Fibroblast of the aortic adventitia (primary cell): ENCODE measurements around the gene NMNAT2. TPM values are rescaled to one million over a fixed set of nuclear protein-coding genes. Genes with fewer than 3 reads are reported as not detected.

Experiments
- DNase-seq: peaks from one replicate; pipeline ENCODE4 v3.0.0-alpha.2; 2010; ENCODE audit warnings: low read depth
- H3K4me3 ChIP-seq: 2 replicates; pipeline ENCODE4 v1.5.1; 2011; ENCODE audit warnings: low read depth, mild to moderate bottlenecking, control low read depth, low read length, moderate library complexity
- CTCF ChIP-seq: IDR thresholded peaks from 2 replicates; pipeline ENCODE4 v1.5.1; 2011; ENCODE audit warnings: mild to moderate bottlenecking, low read length, control low read depth, inconsistent platforms; ENCODE audit not compliant: insufficient read depth
- total RNA-seq: library from RNA; depleted of rRNA; stranded (reverse); fragments of >200 nt; gene quantifications from 2 replicates; pipeline ENCODE4 v1.2.3, GENCODE V29; 2012; ENCODE audit warnings: low replicate concordance

Gene NMNAT2
- total RNA-seq, 1 donor: 3.4 TPM

- no peak for DNase-seq
- no peak overlapping the region for H3K4me3 ChIP-seq
- no peak for TF ChIP-seq CTCF
Measured at GRCh38 chr1:183288583-183288982, 129.6 kb downstream of the NMNAT2 start.

- DNase-seq: peak; percentile 93
- H3K4me3 ChIP-seq: no peak overlapping the region
- no peak for TF ChIP-seq CTCF
Measured at GRCh38 chr1:183287191-183287675, 130.9 kb downstream of the NMNAT2 start.

GRCh38 chr1:183285746-183286145, 132.4 kb downstream of the NMNAT2 start:
- TF ChIP-seq CTCF: no peak
- H3K4me3 ChIP-seq: no peak overlapping the region
- peak; percentile 35 for DNase-seq

GRCh38 chr1:183285256-183285655, 132.9 kb downstream of the NMNAT2 start:
- no peak for DNase-seq
- no peak overlapping the region for H3K4me3 ChIP-seq
- TF ChIP-seq CTCF: no peak

- H3K4me3 ChIP-seq: no peak overlapping the region
- TF ChIP-seq CTCF: no peak
- no peak for DNase-seq
Measured at GRCh38 chr1:183284086-183284485, 134.1 kb downstream of the NMNAT2 start.

GRCh38 chr1:183283286-183283685, 134.9 kb downstream of the NMNAT2 start:
- no peak overlapping the region for H3K4me3 ChIP-seq
- no peak for DNase-seq
- no peak for TF ChIP-seq CTCF
